Measurements from ENCODE around the gene LDAH. TPM values are rescaled to one million over a fixed set of nuclear protein-coding genes. Genes with fewer than 3 reads are reported as not detected.

LDAH gene
- total RNA-seq, 1 experiment from 2014 or later = 15.2 TPM

GRCh38 chr2:20726913-20727312, 96.0 kb downstream of the LDAH start:
- Histone ChIP-seq H3K23ac (ENCODE audit: insufficient read length, low read depth, low read length) (no peak overlapping the region), H3K27ac (ENCODE audit: insufficient read length, low read depth, low read length) (no peak overlapping the region), H4K5ac (ENCODE audit: insufficient read length, low read depth, low read length) (no peak overlapping the region), H3K18ac (ENCODE audit: insufficient read length, low read depth, low read length) (no peak overlapping the region), H3K79me2 (ENCODE audit: insufficient read depth, low read length) (no peaks in the 10 kb centered on the region), H2BK20ac (ENCODE audit: low read depth, low read length, poor library complexity, severe bottlenecking) (no peak overlapping the region), H2AFZ (ENCODE audit: low read length) (no peak overlapping the region), H4K20me1 (ENCODE audit: control insufficient read depth, insufficient read depth, insufficient read length) (no peaks in the 10 kb centered on the region), H2AK5ac (ENCODE audit: insufficient read length, low read length) (no peak overlapping the region), H3K23me2 (ENCODE audit: insufficient read length, low read depth, low read length, poor library complexity, severe bottlenecking) (no peaks in the 10 kb centered on the region), H3K9me3 (ENCODE audit: control insufficient read depth, low read depth, low read length) (no peaks in the 10 kb centered on the region), H2BK120ac (ENCODE audit: low read depth, low read length, poor library complexity, severe bottlenecking) (no peak overlapping the region), H3K56ac (ENCODE audit: insufficient read length, low read depth, low read length) (no peak overlapping the region), H2BK12ac (ENCODE audit: insufficient read length, low read depth, low read length) (no peak overlapping the region), H3K9ac (ENCODE audit: extremely low read depth, insufficient read length, low read length) (no peak overlapping the region), H4K8ac (replicated peaks; ENCODE audit: insufficient read length, low read depth, low read length) (no peak overlapping the region), H4K91ac (ENCODE audit: insufficient read length, low read depth, low read length) (no peak overlapping the region), H3K14ac (ENCODE audit: insufficient read depth, low read length) (no peak overlapping the region), H3K27me3 (ENCODE audit: insufficient read depth, low read length) (no peaks in the 10 kb centered on the region), H3T11ph (ENCODE audit: low read length) (no peak overlapping the region), H2BK15ac (ENCODE audit: low read depth, low read length) (no peak overlapping the region), H3K79me1 (ENCODE audit: insufficient read depth, low read depth, low read length, poor library complexity, severe bottlenecking) (peaks cover 3% of the 10 kb centered on the region), H3K4ac (ENCODE audit: low read depth, low read length) (no peak overlapping the region), H3K4me1 (ENCODE audit: insufficient read depth, low read length) (no peaks in the 10 kb centered on the region), H3K4me2 (ENCODE audit: insufficient read depth, insufficient read length, low read length) (no peak overlapping the region), H2BK5ac (ENCODE audit: insufficient read length, low read length) (no peak overlapping the region)
- no peaks in the 10 kb centered on the region; a peak in 1 of 7 replicates for H3K36me3 Mint-ChIP-seq (ENCODE audit: insufficient read depth in 1 of 3, low read depth in 3 of 3)
- no peak overlapping the region for H3K4me3 Mint-ChIP-seq
- H3K27me3 Mint-ChIP-seq (ENCODE audit: low read depth) = no peaks in the 10 kb centered on the region
- 100% methylated on average over 1 of the region's 5 CpGs for WGBS (ENCODE audit: extremely low coverage, insufficient read length, low lambda C conversion rate)
- H3K4me1 Mint-ChIP-seq = peaks cover 0 to 4% of the 10 kb centered on the region in 2 experiments; a peak in 2 of 4 replicates
- TF ChIP-seq CTCF (conservative IDR thresholded peaks at IDR 0.05) = no peak
- H3K9me3 Mint-ChIP-seq = no peaks in the 10 kb centered on the region
- DNase-seq = no peak
- H3K27ac Mint-ChIP-seq = no peak overlapping the region
